WTC11 (cell line): ENCODE measurements around the gene WDR7.

Experiments
- JUN ChIP-seq: sonication (generic); formaldehyde crosslinking; IDR thresholded peaks from 2 replicates; pipeline ENCODE4 v1.8.0; 2023; ENCODE audit warnings: mild to moderate bottlenecking, missing genetic modification reagents
- TF ChIP-seq, protein P1 (sequence below): sonication (generic); formaldehyde crosslinking; IDR thresholded peaks from 2 replicates; pipeline ENCODE4 v1.8.1; 2022; ENCODE audit warnings: low read depth, mild to moderate bottlenecking, moderate library complexity, missing genetic modification reagents, borderline replicate concordance
- TF ChIP-seq, protein P2 (sequence below): fragments of 200-600 bp; IDR thresholded peaks from 2 replicates; pipeline ENCODE4 v1.8.0; 2022; ENCODE audit warnings: antibody characterized with exemption
- TF ChIP-seq, protein P3 (sequence below): sonication (generic); formaldehyde crosslinking; IDR thresholded peaks from 2 replicates; pipeline ENCODE4 v1.8.1; 2023; ENCODE audit warnings: mild to moderate bottlenecking, missing genetic modification reagents, moderate library complexity

DNA sequence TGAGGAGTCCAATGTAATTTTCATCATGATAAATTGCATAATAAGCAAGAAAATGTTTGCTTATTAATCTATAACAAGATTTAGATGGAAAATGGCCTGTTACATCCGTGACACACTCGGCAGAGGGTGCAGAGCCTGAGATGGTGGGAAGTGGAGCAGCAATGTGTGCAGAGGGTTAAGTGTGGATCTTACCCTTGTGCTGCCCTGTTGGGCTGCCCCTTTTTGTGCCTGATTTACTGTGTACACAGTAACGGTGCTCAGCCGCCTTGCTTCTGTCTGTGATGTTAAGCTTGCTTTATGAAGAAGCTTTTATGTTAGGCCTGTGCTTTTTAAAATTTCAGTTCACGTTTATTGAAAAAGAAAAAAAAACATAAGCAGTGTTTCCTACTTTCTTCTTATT, 275.6 kb downstream of the WDR7 start:
- no peak for TF ChIP-seq JUN
- TF ChIP-seq, protein P1, sequence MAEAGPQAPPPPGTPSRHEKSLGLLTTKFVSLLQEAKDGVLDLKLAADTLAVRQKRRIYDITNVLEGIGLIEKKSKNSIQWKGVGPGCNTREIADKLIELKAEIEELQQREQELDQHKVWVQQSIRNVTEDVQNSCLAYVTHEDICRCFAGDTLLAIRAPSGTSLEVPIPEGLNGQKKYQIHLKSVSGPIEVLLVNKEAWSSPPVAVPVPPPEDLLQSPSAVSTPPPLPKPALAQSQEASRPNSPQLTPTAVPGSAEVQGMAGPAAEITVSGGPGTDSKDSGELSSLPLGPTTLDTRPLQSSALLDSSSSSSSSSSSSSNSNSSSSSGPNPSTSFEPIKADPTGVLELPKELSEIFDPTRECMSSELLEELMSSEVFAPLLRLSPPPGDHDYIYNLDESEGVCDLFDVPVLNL (CRISPR knock-in tag), result no peak
- TF ChIP-seq, protein P2, sequence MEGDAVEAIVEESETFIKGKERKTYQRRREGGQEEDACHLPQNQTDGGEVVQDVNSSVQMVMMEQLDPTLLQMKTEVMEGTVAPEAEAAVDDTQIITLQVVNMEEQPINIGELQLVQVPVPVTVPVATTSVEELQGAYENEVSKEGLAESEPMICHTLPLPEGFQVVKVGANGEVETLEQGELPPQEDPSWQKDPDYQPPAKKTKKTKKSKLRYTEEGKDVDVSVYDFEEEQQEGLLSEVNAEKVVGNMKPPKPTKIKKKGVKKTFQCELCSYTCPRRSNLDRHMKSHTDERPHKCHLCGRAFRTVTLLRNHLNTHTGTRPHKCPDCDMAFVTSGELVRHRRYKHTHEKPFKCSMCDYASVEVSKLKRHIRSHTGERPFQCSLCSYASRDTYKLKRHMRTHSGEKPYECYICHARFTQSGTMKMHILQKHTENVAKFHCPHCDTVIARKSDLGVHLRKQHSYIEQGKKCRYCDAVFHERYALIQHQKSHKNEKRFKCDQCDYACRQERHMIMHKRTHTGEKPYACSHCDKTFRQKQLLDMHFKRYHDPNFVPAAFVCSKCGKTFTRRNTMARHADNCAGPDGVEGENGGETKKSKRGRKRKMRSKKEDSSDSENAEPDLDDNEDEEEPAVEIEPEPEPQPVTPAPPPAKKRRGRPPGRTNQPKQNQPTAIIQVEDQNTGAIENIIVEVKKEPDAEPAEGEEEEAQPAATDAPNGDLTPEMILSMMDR, result no peak
- TF ChIP-seq, protein P3, sequence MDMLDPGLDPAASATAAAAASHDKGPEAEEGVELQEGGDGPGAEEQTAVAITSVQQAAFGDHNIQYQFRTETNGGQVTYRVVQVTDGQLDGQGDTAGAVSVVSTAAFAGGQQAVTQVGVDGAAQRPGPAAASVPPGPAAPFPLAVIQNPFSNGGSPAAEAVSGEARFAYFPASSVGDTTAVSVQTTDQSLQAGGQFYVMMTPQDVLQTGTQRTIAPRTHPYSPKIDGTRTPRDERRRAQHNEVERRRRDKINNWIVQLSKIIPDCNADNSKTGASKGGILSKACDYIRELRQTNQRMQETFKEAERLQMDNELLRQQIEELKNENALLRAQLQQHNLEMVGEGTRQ (CRISPR knock-in tag), result no peak
